HepG2 (cell line): ENCODE measurements around the gene RPH3AL.

Source experiments
- MNT ChIP-seq: fragments of 450-650 bp; IDR thresholded peaks from 2 replicates; pipeline ENCODE4 v1.6.1; 2016
- RAD21 ChIP-seq: fragments of 450-650 bp; formaldehyde crosslinking; IDR thresholded peaks from 2 replicates; pipeline ENCODE4 v1.5.0; 2020; ENCODE audit warnings: mild to moderate bottlenecking
- SRF ChIP-seq: IDR thresholded peaks from 2 replicates; pipeline ENCODE4 v1.6.1; 2011; ENCODE audit warnings: mild to moderate bottlenecking, low read depth, low read length, moderate library complexity
- TCF12 ChIP-seq, 2 experiments: fragments of 450-650 bp in 1 of 2; sonication (generic) in 1 of 2; formaldehyde crosslinking in 1 of 2; IDR thresholded peaks; 2 replicates each; pipeline versions ENCODE4 v1.6.1 to v1.8.0; 2017 to 2022; ENCODE audit warnings: antibody characterized with exemption in 1 of 2, mild to moderate bottlenecking in 1 of 2, missing genetic modification reagents in 1 of 2, moderate library complexity in 1 of 2

GRCh38 chr17:321386-321941 is 31.1 kb downstream of the RPH3AL start:
- TF ChIP-seq TCF12 (IDR thresholded peaks at IDR 0.05) = no peak
- TF ChIP-seq TCF12 (CRISPR knock-in tag; IDR thresholded peaks at IDR 0.05) = no peak
- no peak for TF ChIP-seq MNT
- TF ChIP-seq SRF = no peak
- TF ChIP-seq RAD21 = no peak
